ENCODE results near the gene CCSER1.
"Not testable (repeated sequence)": the region's sequence is repeated elsewhere in the genome, so short reads cannot be mapped to it uniquely, and the experiment has no call there.

Gene CCSER1

GRCh38 chr4:91448668-91449330 lies 1321.6 kb downstream of the CCSER1 start:
- DNase-seq: no peak

- no peak for DNase-seq
Observed at GRCh38 chr4:91454111-91454510, 1326.9 kb downstream of the CCSER1 start.

GRCh38 chr4:91462566-91462965 lies 1335.4 kb downstream of the CCSER1 start:
- DNase-seq: not testable (repeated sequence)

GRCh38 chr4:91470671-91471070 lies 1343.5 kb downstream of the CCSER1 start:
- DNase-seq: no peak

- no peak for DNase-seq
Observed at GRCh38 chr4:91471280-91471679, 1344.1 kb downstream of the CCSER1 start.

- no peak for DNase-seq
Observed at GRCh38 chr4:91472046-91472445, 1344.9 kb downstream of the CCSER1 start.

GRCh38 chr4:91485415-91485814 lies 1358.2 kb downstream of the CCSER1 start:
- DNase-seq: no peak

- DNase-seq: no peak
Observed at GRCh38 chr4:91488946-91489345, 1361.8 kb downstream of the CCSER1 start.

- DNase-seq: no peak
Observed at GRCh38 chr4:91497892-91498291, 1370.7 kb downstream of the CCSER1 start.

GRCh38 chr4:91502365-91502764 lies 1375.2 kb downstream of the CCSER1 start:
- DNase-seq: no peak

GRCh38 chr4:91513326-91513725 lies 1386.1 kb downstream of the CCSER1 start:
- no peak for DNase-seq

GRCh38 chr4:91519155-91519554 lies 1392.0 kb downstream of the CCSER1 start:
- DNase-seq: no peak

GRCh38 chr4:91525621-91526020 lies 1398.4 kb downstream of the CCSER1 start:
- no peak for DNase-seq

- no peak for DNase-seq
Observed at GRCh38 chr4:91527056-91527455, 1399.9 kb downstream of the CCSER1 start.

GRCh38 chr4:91567594-91567993 lies 1440.4 kb downstream of the CCSER1 start:
- DNase-seq: no peak

GRCh38 chr4:91577864-91578263 lies 1450.7 kb downstream of the CCSER1 start:
- no peak for DNase-seq

- no peak for DNase-seq
Observed at GRCh38 chr4:91590260-91590659, 1463.1 kb downstream of the CCSER1 start.

- no peak for DNase-seq
Observed at GRCh38 chr4:91592125-91592524, 1464.9 kb downstream of the CCSER1 start.

- DNase-seq: no peak
Observed at GRCh38 chr4:91596718-91597117, 1469.5 kb downstream of the CCSER1 start.

- no peak for DNase-seq
Observed at GRCh38 chr4:91598696-91599095, 1471.5 kb downstream of the CCSER1 start.

GRCh38 chr4:91600301-91600700 lies 1473.1 kb downstream of the CCSER1 start:
- DNase-seq: no peak

- DNase-seq: no peak
Observed at GRCh38 chr4:91601401-91601800, 1474.2 kb downstream of the CCSER1 start.

GRCh38 chr4:91611782-91612181 lies 1484.6 kb downstream of the CCSER1 start:
- DNase-seq: no peak

- no peak for DNase-seq
Observed at GRCh38 chr4:91620952-91621351, 1493.8 kb downstream of the CCSER1 start.

GRCh38 chr4:91621446-91621845 lies 1494.3 kb downstream of the CCSER1 start:
- DNase-seq: no peak
